ENCODE data around the gene SCNN1G.

DNA sequence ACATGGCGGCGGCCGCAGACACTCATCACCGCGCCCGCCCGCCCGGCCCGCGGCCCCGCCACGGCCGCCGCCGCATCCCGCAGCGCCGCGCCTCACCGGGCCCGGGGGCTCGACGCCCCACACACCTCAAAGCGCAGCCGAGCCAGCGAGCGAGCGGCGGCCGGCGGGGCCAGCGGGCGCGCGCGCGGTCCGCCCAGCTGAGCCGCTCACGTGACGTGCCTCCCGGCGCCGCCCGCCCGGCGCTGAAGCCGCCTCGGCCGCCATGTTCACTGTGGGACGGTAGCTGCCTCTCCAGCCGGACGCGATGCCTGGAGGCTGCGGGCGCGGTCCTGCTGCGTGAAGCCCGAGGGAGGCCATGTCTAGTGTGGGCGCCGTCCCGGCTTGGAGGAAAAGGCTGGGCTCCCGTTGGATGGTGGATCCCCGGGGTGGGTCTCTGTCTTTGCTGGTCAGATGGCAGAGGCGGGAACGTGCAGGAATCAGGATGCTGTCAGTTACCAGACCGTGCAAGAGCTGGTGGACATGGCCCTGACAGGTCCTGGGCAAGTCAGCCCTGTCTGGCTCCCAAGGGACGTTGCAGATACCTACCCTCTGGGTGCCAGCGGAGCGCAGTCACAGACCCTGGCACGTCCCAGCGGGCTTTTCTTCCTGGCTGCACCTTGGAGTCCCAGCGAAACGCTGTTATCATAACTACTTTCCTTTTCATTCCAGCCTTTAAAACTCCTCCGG lies 33.1 kb upstream of the SCNN1G start, which contains the start of gene USP31:
- TF ChIP-seq EZH2 (IDR thresholded peaks at IDR 0.05): no peak
- TF ChIP-seq, protein P1, sequence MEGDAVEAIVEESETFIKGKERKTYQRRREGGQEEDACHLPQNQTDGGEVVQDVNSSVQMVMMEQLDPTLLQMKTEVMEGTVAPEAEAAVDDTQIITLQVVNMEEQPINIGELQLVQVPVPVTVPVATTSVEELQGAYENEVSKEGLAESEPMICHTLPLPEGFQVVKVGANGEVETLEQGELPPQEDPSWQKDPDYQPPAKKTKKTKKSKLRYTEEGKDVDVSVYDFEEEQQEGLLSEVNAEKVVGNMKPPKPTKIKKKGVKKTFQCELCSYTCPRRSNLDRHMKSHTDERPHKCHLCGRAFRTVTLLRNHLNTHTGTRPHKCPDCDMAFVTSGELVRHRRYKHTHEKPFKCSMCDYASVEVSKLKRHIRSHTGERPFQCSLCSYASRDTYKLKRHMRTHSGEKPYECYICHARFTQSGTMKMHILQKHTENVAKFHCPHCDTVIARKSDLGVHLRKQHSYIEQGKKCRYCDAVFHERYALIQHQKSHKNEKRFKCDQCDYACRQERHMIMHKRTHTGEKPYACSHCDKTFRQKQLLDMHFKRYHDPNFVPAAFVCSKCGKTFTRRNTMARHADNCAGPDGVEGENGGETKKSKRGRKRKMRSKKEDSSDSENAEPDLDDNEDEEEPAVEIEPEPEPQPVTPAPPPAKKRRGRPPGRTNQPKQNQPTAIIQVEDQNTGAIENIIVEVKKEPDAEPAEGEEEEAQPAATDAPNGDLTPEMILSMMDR (IDR thresholded peaks at IDR 0.05): no peak
- no peak for TF ChIP-seq EZH2phosphoT487 (IDR thresholded peaks at IDR 0.05)

Data from neural progenitor cell (in vitro differentiated cells).